IMR-90 (cell line): ENCODE results near the gene TMTC1.

ENCODE experiments used
- CTCF ChIP-seq: conservative IDR thresholded peaks from 2 replicates; pipeline ENCODE4 v1.5.1; 2012; ENCODE audit warnings: mild to moderate bottlenecking, low read depth, low read length, improper control_type of control experiment
- MAZ ChIP-seq: IDR thresholded peaks from 2 replicates; pipeline ENCODE4 v1.6.1; 2012; ENCODE audit warnings: low read depth, mild to moderate bottlenecking, low read length, improper control_type of control experiment, moderate library complexity, borderline replicate concordance
- RAD21 ChIP-seq: IDR thresholded peaks from 2 replicates; pipeline ENCODE4 v1.6.1; 2012; ENCODE audit warnings: low read length, improper control_type of control experiment
- RCOR1 ChIP-seq: IDR thresholded peaks from 2 replicates; pipeline ENCODE4 v1.6.1; 2012; ENCODE audit warnings: mild to moderate bottlenecking, low read length, improper control_type of control experiment; ENCODE audit not compliant: insufficient replicate concordance

- TF ChIP-seq CTCF: no peak
- no peak for TF ChIP-seq MAZ
- no peak for TF ChIP-seq RAD21
- no peak for TF ChIP-seq RCOR1
Observed at GRCh38 chr12:29794862-29795261, 11.1 kb upstream of the TMTC1 start.
